Measurements from ENCODE around the gene SLC29A3.

- TF ChIP-seq POLR2AphosphoS5 (IDR thresholded peaks at IDR 0.05; ENCODE audit: borderline replicate concordance, low read depth, low read length): no peak
- no peak for TF ChIP-seq EZH2 (IDR thresholded peaks at IDR 0.05)
- no peak for TF ChIP-seq FOXP2 (optimal IDR thresholded peaks at IDR 0.05; ENCODE audit: control extremely low read depth, extremely low read length, insufficient read depth)
These were observed 35.7 kb downstream of the SLC29A3 start for GRCh38 chr10:71354776-71355175.

All from SK-N-MC (cell line).